Inflammatory macrophage (primary cell): ENCODE data around the gene SLC37A4.
"Not testable (repeated sequence)": the region's sequence is repeated elsewhere in the genome, so short reads cannot be mapped to it uniquely, and the experiment has no call there.

Experiments used
- DNase-seq, 2 donors: peaks; one replicate each; pipeline ENCODE4 v3.0.0-alpha.2; 2020 to 2022

The SLC37A4 gene

DNA sequence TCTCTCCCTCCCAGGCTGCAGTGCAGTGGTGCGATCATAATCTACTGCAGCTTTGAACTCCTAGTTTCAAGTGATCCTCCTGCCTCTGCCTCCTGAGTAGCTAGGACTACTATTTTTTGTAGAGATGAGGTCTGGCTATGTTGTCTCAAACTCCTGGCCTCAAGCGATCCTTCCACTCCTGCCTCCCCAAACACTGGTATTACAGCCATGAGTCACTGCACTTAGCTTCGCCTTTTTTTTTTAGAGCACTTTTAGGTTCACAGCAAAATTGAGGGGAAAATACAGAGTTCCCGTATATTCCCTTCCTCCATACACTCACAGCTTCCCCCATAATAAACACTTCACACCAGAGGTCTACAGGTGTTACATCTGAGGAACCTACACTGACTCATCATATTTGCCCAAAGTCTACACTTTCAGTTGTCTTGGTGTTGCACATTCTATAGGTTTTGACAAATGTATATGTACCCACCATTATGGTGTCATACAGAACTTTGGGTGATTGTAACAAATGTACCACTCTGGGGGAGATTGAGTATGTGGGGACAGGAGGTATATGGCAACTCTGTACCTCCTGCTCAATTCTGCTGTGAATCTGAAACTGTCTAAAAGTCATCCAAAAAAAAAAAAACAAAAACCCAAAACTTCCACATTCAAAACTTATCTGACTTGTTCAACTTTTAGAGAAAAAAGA lies 11.3 kb upstream of the SLC37A4 start:
- DNase-seq: peak; percentile 12 to 62

DNA sequence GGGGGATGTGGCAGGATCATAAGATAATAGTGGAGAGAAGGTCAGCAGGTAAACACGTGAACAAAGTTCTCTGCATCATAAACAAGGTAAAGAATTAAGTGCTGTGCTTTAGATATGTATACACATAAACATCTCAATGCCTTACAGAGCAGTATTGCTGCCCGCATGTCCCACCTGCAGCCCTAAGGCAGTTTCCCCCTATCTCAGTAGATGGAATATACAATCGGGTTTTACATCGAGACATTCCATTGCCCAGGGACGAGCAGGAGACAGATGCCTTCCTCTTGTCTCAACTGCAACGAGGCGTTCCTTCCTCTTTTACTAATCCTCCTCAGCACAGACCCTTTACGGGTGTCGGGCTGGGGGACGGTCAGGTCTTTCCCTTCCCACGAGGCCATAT lies 8.8 kb upstream of the SLC37A4 start:
- DNase-seq: not testable (repeated sequence)

DNA sequence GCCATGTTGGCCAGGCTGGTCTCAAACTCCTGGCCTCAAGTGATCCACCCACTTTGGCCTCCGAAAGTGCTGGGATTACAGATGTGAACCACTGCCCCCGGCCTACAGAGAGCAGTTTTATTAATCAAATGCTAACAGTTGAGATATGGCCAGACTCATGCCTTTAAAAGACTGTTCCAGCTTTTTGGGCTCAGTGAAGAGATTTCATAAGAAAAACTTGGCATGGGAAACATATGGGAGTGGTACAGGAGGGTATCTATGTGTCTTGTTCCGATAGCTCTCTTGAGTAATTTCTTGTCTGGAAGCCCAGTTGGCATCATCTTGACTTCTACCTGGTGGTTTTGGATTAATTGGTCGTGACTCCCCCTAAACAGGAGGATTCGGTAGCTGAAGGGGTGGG lies 8.2 kb upstream of the SLC37A4 start:
- no peak for DNase-seq

DNA sequence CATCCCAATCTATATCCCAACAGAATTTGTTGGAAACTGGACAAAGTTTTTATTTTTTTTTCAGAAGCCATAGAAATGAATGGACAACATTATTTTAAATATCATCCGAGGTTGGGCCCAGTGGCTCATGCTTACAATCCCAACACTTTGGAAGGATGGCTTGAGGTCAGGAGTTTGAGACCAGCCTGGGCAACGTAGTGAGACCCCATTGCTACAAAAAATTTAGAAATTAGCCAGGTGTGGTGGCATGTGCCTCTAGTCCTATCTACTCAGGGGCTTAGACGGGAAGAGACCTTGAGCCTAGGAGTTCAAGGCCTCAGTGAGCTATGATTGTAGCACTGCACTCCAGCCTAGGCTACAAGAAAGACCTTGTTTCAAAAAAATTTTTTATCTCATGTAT lies 4.1 kb upstream of the SLC37A4 start:
- no peak for DNase-seq

DNA sequence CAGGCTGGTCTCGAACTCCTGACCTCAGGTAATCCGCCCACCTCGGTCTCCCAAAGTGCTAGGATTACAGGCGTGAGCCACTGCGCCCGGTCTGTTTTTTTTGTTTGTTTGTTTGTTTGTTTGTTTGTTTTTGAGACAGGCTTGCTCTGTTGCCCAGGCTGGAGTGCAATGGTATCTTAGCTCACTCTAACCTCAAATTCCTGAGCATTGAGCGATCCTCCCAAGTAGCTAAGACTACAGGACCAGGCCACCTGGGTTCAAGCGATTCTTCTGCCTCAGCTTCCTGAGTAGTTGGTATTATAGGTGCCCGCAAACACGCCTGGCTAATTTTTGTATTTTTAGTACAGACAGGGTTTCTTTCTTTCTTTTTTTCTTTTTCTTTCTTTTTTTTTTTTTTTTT lies 2.7 kb upstream of the SLC37A4 start:
- DNase-seq: not testable (repeated sequence)

DNA sequence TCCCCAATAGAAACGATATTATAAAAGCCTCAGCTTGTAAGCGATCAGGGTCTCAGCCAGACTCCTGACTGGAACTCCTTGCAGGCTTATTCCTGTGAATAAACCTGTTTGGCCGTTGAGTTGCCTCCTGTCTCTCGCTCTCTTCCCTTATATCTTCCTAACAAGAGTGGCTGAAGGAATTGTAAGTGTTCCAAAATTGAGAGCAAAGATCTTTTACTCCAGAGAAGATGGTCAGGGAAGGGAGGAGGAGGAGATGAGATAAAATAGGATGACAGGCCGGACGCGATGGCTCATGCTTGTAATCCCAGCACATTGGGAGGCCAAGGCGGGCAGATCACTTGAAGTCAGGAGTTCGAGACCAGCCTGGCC lies 1.2 kb upstream of the SLC37A4 start:
- DNase-seq: no peak

DNA sequence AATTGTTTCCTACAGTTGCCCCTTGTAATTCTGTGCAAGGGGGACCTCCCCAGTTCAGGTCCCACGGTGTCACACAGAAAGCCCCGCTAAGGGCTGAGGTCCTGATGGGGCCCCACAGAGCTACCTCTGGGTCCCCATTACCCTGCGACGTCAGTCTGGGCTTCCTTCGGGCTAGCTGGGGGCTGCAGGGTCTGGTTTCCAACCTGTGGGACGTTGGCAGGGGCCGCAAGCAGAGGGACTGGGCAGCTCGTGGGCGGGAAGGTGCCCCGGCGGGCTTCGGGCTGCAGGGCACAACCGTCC lies 698 bp downstream of the SLC37A4 start:
- no peak for DNase-seq

DNA sequence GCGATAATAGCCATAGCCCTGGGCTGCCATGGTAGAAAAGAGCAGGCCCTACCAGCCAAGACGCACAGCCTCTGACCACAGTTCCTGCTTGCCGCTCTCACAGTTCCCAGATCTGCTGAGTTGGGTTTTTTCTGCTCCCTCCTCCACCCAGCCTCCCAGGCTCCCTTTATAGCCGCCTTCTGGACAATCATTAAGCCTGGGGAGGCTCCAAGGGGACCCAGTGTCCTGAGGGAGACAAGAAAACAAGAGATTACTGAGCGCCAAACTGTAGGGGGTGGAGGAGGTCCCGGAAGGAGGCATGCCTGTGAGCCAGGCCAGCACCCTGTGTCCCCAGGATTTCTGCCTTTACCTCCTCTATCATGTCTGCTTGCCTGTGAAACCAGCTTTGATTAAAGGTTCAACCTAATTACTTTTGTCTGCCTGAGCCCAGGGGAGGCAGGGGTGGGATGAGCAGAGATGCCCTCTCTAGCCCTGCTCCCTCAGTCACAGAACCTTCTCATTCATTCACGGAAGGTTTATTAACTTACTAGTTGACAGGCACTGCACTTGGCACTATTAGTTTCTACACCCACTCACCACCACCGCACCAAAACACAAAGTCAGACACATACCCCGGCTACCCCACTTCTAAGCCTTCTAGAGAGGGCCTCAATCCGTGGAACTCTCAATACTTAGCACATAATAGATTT lies 1.2 kb downstream of the SLC37A4 start:
- peak; percentile 19 to 49 for DNase-seq

DNA sequence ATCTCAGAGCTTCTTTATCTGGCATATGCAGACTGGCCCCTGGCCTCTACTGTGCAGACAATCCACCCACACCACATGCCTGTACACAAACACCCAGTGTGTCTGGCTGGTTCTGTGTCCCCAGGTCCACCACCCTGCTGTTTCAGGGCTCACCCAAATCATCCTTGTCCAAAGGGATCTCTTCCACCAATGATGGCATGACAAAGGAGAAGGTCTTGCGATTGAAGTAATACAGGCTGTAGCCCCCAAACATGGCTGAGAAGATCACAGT lies 1.7 kb downstream of the SLC37A4 start:
- no peak for DNase-seq

DNA sequence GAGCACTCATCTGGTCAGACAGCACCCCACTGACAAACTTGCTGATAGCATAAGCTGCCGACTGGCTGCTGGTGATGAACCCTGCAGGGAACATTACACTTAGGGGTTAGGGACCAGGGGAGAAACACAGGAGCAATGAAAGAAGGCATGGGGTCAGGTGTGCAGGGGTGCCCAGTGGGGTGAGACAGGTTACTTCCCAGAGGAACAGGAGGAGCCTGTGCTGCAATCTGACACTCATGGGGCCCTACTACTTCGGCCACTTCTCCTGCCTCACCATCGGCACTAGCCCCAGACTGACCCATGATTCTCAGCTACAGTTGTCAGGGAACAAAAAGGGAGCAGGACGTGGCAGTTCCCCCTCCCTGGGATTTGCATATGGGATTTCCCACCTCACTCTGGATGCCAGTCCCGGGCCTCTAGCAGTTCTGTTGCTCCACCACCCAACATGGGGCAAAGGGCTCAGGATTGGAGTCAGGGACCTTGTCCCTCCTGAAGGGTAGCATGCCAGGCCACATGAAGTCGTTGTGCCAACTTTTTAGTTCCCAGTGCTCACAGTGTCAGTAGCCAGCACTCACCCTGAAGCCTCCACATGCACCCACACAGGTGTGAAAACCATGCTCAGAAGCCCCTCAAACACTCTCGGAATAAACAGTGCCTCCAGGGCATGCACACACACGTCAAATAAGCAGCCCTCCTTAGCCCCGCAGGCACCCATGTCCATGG lies 2.2 kb downstream of the SLC37A4 start:
- no peak for DNase-seq

DNA sequence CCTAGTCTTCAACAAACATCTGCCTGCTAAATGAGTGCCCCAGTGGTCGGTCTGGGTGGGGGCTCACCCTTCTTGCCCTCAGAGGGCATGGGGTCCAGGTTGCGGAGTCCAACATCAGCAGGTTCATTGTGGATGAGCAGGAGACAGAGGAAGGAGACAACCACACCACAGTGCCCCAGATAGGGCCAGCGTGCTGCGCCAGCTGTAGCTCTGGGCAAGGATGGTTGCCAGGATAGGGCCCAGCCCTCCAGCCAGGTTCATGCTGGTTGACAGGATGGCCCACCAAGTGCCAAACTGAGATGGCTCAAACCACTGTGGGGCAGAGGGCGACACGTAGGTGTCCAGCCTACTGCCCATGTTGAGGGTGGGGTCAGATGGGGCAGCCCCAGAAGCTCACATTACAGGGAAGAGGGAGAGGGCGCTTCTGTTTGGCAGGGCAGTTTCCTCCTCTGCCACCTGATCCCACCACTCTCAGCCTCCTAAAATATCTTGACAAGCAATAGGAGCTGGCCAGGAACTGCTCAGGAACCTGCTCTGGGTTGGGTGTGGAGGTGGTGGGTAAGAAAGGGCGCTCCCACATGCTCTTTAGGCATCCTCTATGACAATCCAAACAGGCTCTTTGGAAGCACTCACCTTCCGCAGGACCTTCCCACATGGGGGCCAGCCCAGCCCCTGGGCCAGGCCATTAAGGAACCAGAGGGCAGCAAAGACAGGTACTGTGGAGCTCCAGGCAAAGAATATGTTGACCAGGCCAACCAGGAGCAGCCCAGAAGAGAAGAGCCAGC lies 2.9 kb downstream of the SLC37A4 start:
- DNase-seq: no peak

DNA sequence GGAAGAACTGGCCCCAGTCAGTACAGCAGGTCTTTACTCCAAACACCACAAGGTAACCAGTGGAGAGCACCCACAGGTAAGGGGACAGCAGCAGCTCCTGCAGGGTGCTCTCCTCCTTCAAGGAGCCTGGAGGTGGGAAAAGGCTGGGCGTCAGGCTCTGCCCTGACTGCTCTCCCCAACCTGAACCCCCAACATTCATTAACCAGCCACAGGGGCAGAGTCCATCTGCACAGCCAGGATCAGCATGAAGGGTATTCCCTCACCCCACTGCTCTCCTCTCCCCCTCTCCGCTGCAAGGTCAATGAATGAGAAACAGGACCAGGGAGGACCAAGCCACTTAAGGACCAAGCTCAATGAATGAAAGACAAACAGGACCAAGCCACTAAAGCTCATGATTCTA lies 3.7 kb downstream of the SLC37A4 start:
- DNase-seq: no peak

DNA sequence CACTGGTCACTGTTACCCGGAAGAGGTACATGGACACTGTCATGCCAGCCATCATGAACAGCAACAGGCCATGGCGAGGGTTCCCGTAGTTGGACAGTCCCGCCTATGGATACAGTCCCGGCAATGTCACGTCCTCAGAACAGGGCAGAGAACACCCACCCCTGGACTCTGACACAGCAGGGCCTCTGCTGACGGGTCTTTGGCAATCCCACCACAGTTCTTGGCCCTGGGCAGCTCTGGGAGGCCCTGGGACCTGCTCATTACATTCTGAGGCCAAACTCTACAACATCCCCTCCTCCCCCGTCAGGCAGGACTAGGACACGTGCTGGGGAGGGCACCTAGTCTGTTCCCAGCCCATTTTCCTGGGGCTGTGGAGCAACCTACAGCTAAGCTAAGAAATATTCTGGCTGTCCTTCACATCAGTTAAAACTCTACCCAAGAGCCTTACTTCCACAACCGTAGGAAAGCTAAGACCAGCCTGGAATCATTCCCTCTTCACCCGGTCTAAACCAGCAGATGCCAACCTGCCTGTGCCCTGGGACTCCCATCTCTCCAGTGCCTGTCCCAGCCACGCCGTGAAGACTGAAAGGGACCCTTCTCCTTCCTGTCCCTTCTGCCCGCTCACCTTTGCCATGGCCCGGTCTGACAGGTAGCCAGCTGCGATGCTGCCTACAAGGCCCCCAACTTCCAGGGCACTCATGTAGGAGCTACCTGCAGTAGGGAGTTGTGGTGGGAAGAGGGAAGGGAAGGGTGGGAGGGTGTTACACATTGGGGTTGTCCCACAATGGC lies 4.5 kb downstream of the SLC37A4 start:
- DNase-seq: no peak

DNA sequence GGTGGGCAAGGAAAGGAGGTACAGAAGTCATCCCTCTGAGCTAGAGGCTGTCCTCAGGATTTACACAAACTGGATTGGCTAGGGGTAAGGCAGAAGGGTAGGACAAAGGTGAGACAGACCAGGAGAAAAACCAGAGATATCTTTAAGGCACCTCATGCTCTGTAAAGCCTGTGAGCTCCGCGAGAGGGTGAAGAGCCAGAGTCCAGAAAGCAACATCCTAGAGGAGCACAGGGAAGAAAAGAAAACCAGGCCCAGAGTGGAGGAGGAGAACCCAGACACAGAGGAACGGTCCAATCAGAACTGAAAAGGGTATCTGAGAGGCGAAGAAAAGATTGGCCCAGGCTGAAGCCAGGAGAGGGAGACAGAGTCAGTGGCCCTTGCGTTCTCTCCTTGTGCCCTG lies 5.1 kb downstream of the SLC37A4 start:
- DNase-seq: no peak

DNA sequence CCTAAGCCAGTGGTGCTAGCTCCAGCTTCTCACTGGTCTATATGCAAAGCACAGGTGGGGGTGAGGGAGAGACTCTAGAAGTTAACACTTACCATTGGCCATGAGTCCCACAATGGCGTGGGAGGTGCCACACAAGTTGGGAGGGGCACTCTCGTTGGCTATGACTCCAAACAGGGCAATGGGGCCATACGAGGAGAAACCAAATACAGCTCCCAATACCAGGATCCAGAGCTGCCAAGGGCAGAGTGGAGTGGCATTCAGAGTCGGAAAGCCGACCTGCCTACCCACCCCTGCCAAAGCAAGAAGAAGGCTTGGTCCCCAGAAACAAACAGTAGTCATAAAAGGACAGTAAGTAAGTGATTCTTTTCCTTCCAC lies 5.6 kb downstream of the SLC37A4 start:
- no peak for DNase-seq

DNA sequence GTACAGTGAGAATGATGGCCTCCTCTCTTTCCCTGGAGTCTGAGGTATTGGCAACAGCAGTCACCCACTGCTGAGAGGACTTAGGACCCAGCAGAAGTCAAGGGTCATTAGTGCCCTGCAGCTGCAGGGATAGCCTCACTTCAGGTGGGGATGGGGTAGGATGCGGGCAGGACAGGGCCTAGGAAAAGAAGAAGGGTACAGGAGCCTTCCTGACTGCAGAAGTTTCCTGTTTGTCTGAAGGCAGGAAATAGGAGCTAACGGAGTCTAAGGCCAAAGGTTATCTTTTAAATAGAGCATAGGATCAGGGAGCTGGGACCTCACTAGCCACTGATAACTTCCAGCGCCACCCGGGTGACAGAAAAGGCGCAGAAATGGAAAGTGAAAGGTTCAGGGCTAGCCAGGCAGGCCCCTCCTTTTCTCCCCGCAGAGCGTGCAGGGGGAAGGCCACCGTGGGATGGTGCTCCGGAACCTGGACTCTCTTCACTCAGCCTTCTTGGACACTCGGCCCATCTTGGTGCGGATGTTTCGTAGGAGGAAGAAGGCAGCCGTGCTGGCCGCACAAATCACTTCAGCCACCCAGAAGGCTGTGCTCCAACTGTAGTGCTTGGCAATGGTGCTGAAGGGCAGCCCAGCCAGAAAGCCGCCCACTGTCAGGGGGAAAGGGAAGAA lies 6.1 kb downstream of the SLC37A4 start:
- no peak for DNase-seq

DNA sequence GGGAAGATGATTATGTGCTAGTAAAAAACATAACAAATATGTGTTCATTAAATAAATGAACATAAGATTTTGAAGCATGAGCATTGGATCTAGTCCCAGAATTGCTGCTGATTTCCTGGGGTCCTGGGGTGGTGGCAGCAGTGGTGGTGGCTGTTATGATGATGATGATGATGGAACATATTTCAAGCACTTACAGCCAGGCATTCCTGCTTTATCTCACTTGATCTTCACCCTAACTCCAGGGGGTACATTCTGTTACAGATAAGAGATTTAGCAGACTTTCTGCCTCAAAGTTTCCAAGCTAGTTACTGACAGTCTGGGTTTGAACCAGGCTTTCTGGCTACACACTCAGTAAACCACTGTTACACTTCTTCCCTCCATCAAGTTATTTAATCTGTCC lies 6.9 kb downstream of the SLC37A4 start:
- no peak for DNase-seq

DNA sequence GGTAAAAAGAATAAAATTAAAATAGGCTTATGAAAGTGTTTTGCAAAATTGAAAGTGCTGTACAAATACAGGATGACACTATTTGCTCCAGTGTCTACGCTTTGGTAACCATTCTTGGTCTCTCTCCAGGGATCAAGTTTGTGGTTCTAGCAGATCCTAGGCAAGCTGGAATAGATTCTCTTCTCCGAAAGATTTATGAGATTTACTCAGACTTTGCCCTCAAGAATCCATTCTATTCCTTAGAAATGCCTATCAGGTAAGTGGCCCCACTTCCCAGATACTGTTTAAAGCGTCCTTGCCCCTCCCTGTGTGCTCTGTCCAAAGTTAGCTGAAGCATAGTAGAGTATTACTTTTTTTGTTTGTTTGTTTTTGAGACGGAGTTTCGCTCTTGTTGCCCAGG lies 9.0 kb downstream of the SLC37A4 start:
- DNase-seq: no peak

DNA sequence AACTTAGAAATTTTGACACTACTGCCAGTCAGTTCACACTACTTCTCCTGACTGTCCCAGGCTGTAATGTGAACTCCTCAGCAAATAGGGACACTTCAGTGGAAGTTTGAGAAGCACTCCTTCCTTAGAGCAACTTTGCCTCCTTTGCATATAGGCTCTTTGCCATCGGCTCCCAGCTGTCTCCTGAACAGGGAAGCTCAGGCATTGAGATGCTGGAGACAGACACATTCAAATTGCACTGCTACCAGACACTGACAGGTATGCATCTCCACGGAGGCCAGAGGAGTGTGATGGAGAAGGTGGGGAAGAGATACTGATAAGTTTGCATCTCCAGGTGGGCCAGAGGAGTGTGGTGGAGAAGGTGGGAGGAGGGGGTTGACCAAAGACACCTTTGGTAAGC lies 10.7 kb downstream of the SLC37A4 start:
- DNase-seq: no peak

DNA sequence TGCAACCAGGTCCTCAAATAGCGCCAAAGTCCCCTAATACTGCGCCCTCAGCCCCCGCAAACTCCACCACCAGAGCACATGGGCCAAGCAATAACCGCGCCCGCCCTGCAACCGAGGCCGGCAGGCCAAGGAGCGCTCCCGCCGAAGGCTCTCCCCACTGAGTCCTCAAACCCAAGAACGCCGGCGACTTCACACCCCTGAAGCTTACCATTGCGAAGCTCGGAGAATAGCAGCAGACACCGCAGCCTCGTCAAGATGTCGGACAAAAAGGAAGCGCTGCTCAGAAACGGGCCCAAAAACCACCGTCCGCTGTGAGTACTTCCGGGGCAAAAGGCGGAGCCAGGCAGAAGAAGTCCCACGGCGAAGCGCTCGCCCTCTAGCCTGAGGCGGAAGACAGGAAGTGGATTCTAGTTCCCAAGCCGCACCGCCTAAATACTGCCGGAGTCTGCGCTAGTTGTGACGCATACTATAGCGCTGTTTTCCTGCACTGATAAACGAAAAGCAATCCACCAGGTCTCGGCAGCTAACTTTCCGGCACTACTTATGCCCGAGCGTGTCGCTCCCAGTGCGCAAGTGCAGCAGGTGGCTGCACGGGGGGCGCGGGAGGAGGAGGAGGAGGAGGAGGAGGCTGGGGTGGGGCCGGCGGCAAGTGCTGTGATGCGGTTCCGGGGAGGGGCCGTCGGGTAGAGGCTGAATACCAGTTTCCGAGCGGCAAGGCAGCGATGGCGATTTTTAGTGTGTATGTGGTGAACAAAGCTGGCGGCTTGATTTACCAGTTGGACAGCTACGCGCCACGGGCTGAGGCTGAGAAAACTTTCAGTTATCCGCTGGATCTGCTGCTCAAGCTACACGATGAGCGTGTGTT lies 12.4 kb downstream of the SLC37A4 start, which contains the start of the genes RPS25 and TRAPPC4:
RPS25 (minus strand) TSS at position 270 of the 865 bp plus-strand sequence; CDS start at position 211, 59 bp downstream.
TRAPPC4 (plus strand) TSS at position 693 of the 865 bp plus-strand sequence; CDS start at position 723, 30 bp downstream.
- peak; percentile 96 to 98 for DNase-seq

DNA sequence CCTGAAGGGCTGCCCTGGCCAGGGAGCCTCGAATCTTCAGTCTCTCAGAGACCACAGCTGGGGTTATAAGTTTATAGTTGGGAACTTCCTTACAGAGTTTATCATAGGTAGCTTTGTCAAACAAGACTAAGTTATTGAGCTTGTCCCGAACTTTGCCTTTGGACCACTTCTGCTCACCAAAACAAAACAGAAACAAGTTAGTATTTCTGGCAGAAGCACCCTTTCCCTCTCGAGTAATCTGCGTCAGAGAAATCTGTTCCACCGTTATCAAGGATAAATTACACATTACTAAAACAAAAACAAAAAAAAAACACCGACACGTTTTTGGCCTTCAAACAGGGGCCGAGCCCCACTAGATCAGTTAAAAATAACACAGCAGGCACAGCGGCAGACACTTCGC lies 13.3 kb downstream of the SLC37A4 start:
- not testable (repeated sequence) for DNase-seq
